ENCODE measurements around the gene TSR3. TPM values are rescaled to one million over a fixed set of nuclear protein-coding genes. Genes with fewer than 3 reads are reported as not detected.

The TSR3 gene
- total and polyA plus RNA-seq, 2 of the 13 experiments (the other 11 are each of a cell fraction or from before 2014, with no cell fraction given) = 24.2 to 51.0 TPM

GRCh38 chr16:1305823-1306222 is 45.9 kb downstream of the TSR3 start (continued):
- TF ChIP-seq BCLAF1 (IDR thresholded peaks at IDR 0.05) (no peak), ELF3 (CRISPR knock-in tag; IDR thresholded peaks at IDR 0.05) (peak; percentile 35; the same call in 1 of the 2 replicates), SMYD3 (CRISPR knock-in tag; IDR thresholded peaks at IDR 0.05) (no peak), ASH2L (IDR thresholded peaks at IDR 0.05; ENCODE audit: insufficient read length, low read depth, low read length) (no peak), ZNF687 (CRISPR knock-in tag; IDR thresholded peaks at IDR 0.05) (peak; percentile 66), ETV6 (CRISPR knock-in tag; conservative IDR thresholded peaks at IDR 0.05) (no peak), NR3C1 (CRISPR knock-in tag; IDR thresholded peaks at IDR 0.05) (no peak), GABPB1 (CRISPR knock-in tag; IDR thresholded peaks at IDR 0.05) (0 out of 2 replicates have a peak, but pooled peaks have one; percentile 12), PBX2 (CRISPR knock-in tag; IDR thresholded peaks at IDR 0.05) (no peak), PATZ1 (CRISPR knock-in tag; IDR thresholded peaks at IDR 0.05) (peak; percentile 39; the same call in 1 of the 2 replicates), ZNF280B (CRISPR knock-in tag; IDR thresholded peaks at IDR 0.05; ENCODE audit: borderline replicate concordance) (no peak)
- TF ChIP-seq, protein P1, sequence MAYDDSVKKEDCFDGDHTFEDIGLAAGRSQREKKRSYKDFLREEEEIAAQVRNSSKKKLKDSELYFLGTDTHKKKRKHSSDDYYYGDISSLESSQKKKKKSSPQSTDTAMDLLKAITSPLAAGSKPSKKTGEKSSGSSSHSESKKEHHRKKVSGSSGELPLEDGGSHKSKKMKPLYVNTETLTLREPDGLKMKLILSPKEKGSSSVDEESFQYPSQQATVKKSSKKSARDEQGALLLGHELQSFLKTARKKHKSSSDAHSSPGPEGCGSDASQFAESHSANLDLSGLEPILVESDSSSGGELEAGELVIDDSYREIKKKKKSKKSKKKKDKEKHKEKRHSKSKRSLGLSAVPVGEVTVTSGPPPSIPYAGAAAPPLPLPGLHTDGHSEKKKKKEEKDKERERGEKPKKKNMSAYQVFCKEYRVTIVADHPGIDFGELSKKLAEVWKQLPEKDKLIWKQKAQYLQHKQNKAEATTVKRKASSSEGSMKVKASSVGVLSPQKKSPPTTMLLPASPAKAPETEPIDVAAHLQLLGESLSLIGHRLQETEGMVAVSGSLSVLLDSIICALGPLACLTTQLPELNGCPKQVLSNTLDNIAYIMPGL (CRISPR knock-in tag; IDR thresholded peaks at IDR 0.05; ENCODE audit: borderline replicate concordance in 1 of 2, low read depth in 1 of 2) = no peak
